Measurements from ENCODE around the gene SERTAD4. TPM values are rescaled to one million over a fixed set of nuclear protein-coding genes. Genes with fewer than 3 reads are reported as not detected.

The SERTAD4 gene
- polyA plus RNA-seq, 3 donors = not detected

- no peaks in the 10 kb centered on the region for H3K36me3 Mint-ChIP-seq
- H3K27ac Mint-ChIP-seq = no peak overlapping the region
- Histone ChIP-seq H3K4me2 (replicated peaks; ENCODE audit: extremely low read depth, low read length, poor library complexity, severe bottlenecking) (no peak overlapping the region), H2AFZ (ENCODE audit: insufficient read depth, low read depth, low read length, poor library complexity, severe bottlenecking) (no peak overlapping the region), H3K79me2 (ENCODE audit: insufficient read depth, low read length) (no peaks in the 10 kb centered on the region), H3K4me1 (ENCODE audit: control insufficient read depth in 1 of 2, insufficient read depth in 2 of 2, low read length in 2 of 2) (no peaks in the 10 kb centered on the region), H3K4me3 (replicated peaks in 1 of 3; ENCODE audit: low read depth in 2 of 3, low read length in 3 of 3) (no peak overlapping the region), H3K27ac (ENCODE audit: low read depth in 1 of 2, low read length in 2 of 2) (no peak overlapping the region), H3K9me3 (replicated peaks in 1 of 2; ENCODE audit: control insufficient read depth in 1 of 2, insufficient read depth in 1 of 2, low read length in 2 of 2) (no peaks in the 10 kb centered on the region), H3K9ac (ENCODE audit: insufficient read depth, low read length, poor library complexity, severe bottlenecking) (no peak overlapping the region), H3K27me3 (ENCODE audit: control insufficient read depth in 2 of 2, insufficient read depth in 2 of 2, low read length in 2 of 2) (peaks cover 35 to 43% of the 10 kb centered on the region in 2 donors), H4K20me1 (ENCODE audit: insufficient read depth, low read length) (no peaks in the 10 kb centered on the region), H3K36me3 (replicated peaks in 1 of 2; ENCODE audit: control insufficient read depth in 1 of 2, insufficient read depth in 2 of 2, low read length in 2 of 2) (no peaks in the 10 kb centered on the region)
- intact Hi-C loops (cut with micrococcal nuclease) = no loop called here
- TF ChIP-seq CTCF (IDR thresholded peaks at IDR 0.05) = no peak
- 80% methylated on average over 1 of the region's 5 CpGs for WGBS (ENCODE audit: insufficient coverage)
- no peak for DNase-seq
- H3K27me3 Mint-ChIP-seq (ENCODE audit: low read depth in 3 of 3) = peaks cover 12 to 47% (median 30%) of the 10 kb centered on the region in 3 donors
- no peak overlapping the region for H3K4me3 Mint-ChIP-seq
- no peaks in the 10 kb centered on the region for H3K4me1 Mint-ChIP-seq
- no peaks in the 10 kb centered on the region for H3K9me3 Mint-ChIP-seq
Observed at GRCh38 chr1:210241121-210241520, 8.5 kb downstream of the SERTAD4 start.

GRCh38 chr1:210244746-210245367 lies 12.3 kb downstream of the SERTAD4 start:
- Mint-ChIP-seq H3K27ac (no peak overlapping the region), H3K4me3 (no peak overlapping the region), H3K36me3 (no peaks in the 10 kb centered on the region), H3K4me1 (no peaks in the 10 kb centered on the region), H3K27me3 (ENCODE audit: low read depth in 3 of 3) (peaks cover 8 to 46% (median 22%) of the 10 kb centered on the region in 3 donors), H3K9me3 (no peaks in the 10 kb centered on the region)
- DNase-seq = no peak
- TF ChIP-seq CTCF (IDR thresholded peaks at IDR 0.05) = no peak
- Histone ChIP-seq H3K79me2 (ENCODE audit: insufficient read depth, low read length) (no peaks in the 10 kb centered on the region), H3K9me3 (replicated peaks in 1 of 2; ENCODE audit: control insufficient read depth in 1 of 2, insufficient read depth in 1 of 2, low read length in 2 of 2) (peaks cover 0 to 7% of the 10 kb centered on the region in 2 donors), H3K4me2 (replicated peaks; ENCODE audit: extremely low read depth, low read length, poor library complexity, severe bottlenecking) (no peak overlapping the region), H3K4me1 (ENCODE audit: control insufficient read depth in 1 of 2, insufficient read depth in 2 of 2, low read length in 2 of 2) (no peaks in the 10 kb centered on the region), H2AFZ (ENCODE audit: insufficient read depth, low read depth, low read length, poor library complexity, severe bottlenecking) (no peak overlapping the region), H3K4me3 (replicated peaks in 1 of 3; ENCODE audit: low read depth in 2 of 3, low read length in 3 of 3) (no peak overlapping the region), H3K9ac (ENCODE audit: insufficient read depth, low read length, poor library complexity, severe bottlenecking) (no peak overlapping the region), H3K27me3 (ENCODE audit: control insufficient read depth in 2 of 2, insufficient read depth in 2 of 2, low read length in 2 of 2) (peaks cover 31% of the 10 kb centered on the region in 2 donors), H3K36me3 (replicated peaks in 1 of 2; ENCODE audit: control insufficient read depth in 1 of 2, insufficient read depth in 2 of 2, low read length in 2 of 2) (no peaks in the 10 kb centered on the region), H3K27ac (ENCODE audit: low read depth in 1 of 2, low read length in 2 of 2) (no peak overlapping the region), H4K20me1 (ENCODE audit: insufficient read depth, low read length) (no peaks in the 10 kb centered on the region)
- WGBS (ENCODE audit: insufficient coverage) = no CpG with 5 or more reads among the region's 6 CpGs
- intact Hi-C loops (cut with micrococcal nuclease) = no loop called here

All from CD14-positive monocyte (primary cell).